Cardiac muscle cell (in vitro differentiated cells and primary cell): ENCODE data around the gene RBM5. TPM values are rescaled to one million over a fixed set of nuclear protein-coding genes. Genes with fewer than 3 reads are reported as not detected.

ENCODE experiments used
- DNase-seq, 2 donors: peaks; one replicate each; pipeline versions ENCODE4 v3.0.0 to v3.0.0-alpha.2; 2010 to 2017; ENCODE audit warnings: low read depth in 1 of 2, low spot score in 1 of 2
- H3K27ac ChIP-seq: fragments of 200-600 bp; sonication (generic); 2 replicates; pipeline ENCODE4 v1.5.1; 2016
- H3K27me3 ChIP-seq: fragments of 200-600 bp; sonication (generic); 2 replicates; pipeline ENCODE4 v1.6.0; 2016; ENCODE audit warnings: control low read depth
- H3K36me3 ChIP-seq: fragments of 200-600 bp; sonication (generic); 2 replicates; pipeline ENCODE4 v1.5.1; 2016; ENCODE audit warnings: control low read depth
- H3K4me1 ChIP-seq: fragments of 200-600 bp; sonication (generic); 2 replicates; pipeline ENCODE4 v1.8.1; 2017; ENCODE audit warnings: low read depth, mild to moderate bottlenecking, mixed run types
- H3K4me3 ChIP-seq: fragments of 200-600 bp; sonication (generic); 2 replicates; pipeline ENCODE4 v1.5.1; 2016; ENCODE audit warnings: mild to moderate bottlenecking
- H3K9me3 ChIP-seq: fragments of 200-600 bp; sonication (generic); 2 replicates; pipeline ENCODE4 v1.5.1; 2017; ENCODE audit warnings: low read depth, mild to moderate bottlenecking, control low read depth
- polyA plus RNA-seq: library from polyadenylated mRNA; unstranded; fragments of >200 nt; fragmentation: Nextera tagmentation; extraction: Ambion mirVana; gene quantifications from 2 replicates; pipeline ENCODE4 v1.2.1, GENCODE V29; 2016
- total RNA-seq: library from RNA; depleted of rRNA; stranded (reverse); fragments of >200 nt; gene quantifications from 2 replicates; pipeline ENCODE4 v1.2.3, GENCODE V29; 2016
- TF ChIP-seq, protein P1 (sequence below): IDR thresholded peaks from 2 replicates; pipeline ENCODE4 v1.5.1; 2012; ENCODE audit warnings: low read depth, mild to moderate bottlenecking, low read length

RBM5 gene
- total and polyA plus RNA-seq, 2 experiments from 2014 or later, result 130 to 439 TPM

- peaks cover 30% of the 10 kb centered on the region for H3K4me1 ChIP-seq
Measured at GRCh38 chr3:50158530-50159146, 69.9 kb downstream of the RBM5 start.

GRCh38 chr3:50160561-50160983 is 71.9 kb downstream of the RBM5 start:
- Histone ChIP-seq H3K4me1 (peaks cover 34% of the 10 kb centered on the region), H3K9me3 (no peaks in the 10 kb centered on the region), H3K36me3 (no peaks in the 10 kb centered on the region), H3K4me3 (no peak overlapping the region), H3K27ac (no peak overlapping the region), H3K27me3 (no peaks in the 10 kb centered on the region)
- peak; percentile 36 to 43 for DNase-seq
- TF ChIP-seq, protein P1, sequence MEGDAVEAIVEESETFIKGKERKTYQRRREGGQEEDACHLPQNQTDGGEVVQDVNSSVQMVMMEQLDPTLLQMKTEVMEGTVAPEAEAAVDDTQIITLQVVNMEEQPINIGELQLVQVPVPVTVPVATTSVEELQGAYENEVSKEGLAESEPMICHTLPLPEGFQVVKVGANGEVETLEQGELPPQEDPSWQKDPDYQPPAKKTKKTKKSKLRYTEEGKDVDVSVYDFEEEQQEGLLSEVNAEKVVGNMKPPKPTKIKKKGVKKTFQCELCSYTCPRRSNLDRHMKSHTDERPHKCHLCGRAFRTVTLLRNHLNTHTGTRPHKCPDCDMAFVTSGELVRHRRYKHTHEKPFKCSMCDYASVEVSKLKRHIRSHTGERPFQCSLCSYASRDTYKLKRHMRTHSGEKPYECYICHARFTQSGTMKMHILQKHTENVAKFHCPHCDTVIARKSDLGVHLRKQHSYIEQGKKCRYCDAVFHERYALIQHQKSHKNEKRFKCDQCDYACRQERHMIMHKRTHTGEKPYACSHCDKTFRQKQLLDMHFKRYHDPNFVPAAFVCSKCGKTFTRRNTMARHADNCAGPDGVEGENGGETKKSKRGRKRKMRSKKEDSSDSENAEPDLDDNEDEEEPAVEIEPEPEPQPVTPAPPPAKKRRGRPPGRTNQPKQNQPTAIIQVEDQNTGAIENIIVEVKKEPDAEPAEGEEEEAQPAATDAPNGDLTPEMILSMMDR, result no peak

More at GRCh38 chr3:50158530-50159146, 69.9 kb downstream of the RBM5 start:
- Histone ChIP-seq H3K4me3 (no peak overlapping the region), H3K36me3 (no peaks in the 10 kb centered on the region), H3K27ac (no peak overlapping the region), H3K27me3 (no peaks in the 10 kb centered on the region), H3K9me3 (no peaks in the 10 kb centered on the region)
- no peak for DNase-seq
- TF ChIP-seq, protein P1, result peak; percentile 11

GRCh38 chr3:50161320-50161719 is 72.6 kb downstream of the RBM5 start:
- TF ChIP-seq, protein P1, result no peak
- peaks cover 38% of the 10 kb centered on the region for H3K4me1 ChIP-seq

DNA sequence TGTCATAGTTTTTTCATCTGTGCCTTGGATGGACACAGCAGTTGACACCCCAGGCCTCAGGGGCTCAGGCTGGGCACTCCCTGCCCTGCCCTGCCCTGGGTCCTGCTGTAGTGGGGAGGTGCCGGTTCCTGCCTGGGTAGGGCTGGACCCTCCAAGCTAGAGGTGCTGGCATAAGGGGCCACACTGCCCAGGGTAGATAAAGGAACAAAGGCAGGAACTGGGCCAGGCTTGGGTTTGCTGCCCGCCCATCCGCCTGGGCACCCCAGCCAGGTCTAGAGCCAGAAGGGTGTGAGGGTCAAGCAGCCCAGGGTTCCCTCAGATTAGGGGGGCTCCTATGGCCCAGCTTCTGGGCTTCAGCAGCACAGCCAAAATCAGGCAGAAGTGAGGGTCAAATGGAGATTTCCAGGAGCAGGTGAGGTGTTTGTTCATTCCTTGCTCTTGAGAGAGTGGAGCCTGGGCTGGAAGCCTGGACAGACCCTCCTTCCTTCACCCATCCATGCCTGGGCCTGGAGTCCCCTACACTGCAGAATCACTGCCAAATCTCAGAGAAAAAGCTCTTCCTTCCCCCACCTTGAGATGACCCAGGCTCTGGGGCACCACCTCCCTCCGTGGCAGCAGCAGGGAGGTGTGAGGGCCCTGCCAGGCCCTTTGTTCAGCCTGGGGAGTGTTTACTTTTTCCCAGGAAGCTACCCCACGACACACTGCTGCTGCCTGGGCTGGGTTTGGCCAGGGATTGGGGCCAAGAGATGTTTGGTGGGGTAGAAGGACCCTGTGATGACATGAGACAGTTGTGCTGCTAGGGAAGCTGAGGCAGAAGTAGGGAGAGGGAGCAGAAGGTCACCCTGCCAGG is 73.5 kb downstream of the RBM5 start:
- Histone ChIP-seq H3K4me3 (no peak overlapping the region), H3K27me3 (no peaks in the 10 kb centered on the region), H3K27ac (no peak overlapping the region), H3K4me1 (peaks cover 34% of the 10 kb centered on the region), H3K9me3 (no peaks in the 10 kb centered on the region), H3K36me3 (no peaks in the 10 kb centered on the region)
- DNase-seq, result no peak
- TF ChIP-seq, protein P1, result no peak

More at GRCh38 chr3:50161320-50161719, 72.6 kb downstream of the RBM5 start:
- Histone ChIP-seq H3K4me3 (no peak overlapping the region), H3K36me3 (no peaks in the 10 kb centered on the region), H3K9me3 (no peaks in the 10 kb centered on the region), H3K27me3 (no peaks in the 10 kb centered on the region), H3K27ac (no peak overlapping the region)
- no peak for DNase-seq

- Histone ChIP-seq H3K9me3 (no peaks in the 10 kb centered on the region), H3K27me3 (no peaks in the 10 kb centered on the region), H3K36me3 (no peaks in the 10 kb centered on the region), H3K27ac (no peak overlapping the region), H3K4me3 (no peak overlapping the region), H3K4me1 (peaks cover 23% of the 10 kb centered on the region)
- peak in 1 of 2 donors; percentile 89 for DNase-seq
- TF ChIP-seq, protein P1, result no peak
Measured at GRCh38 chr3:50163572-50164455, 75.1 kb downstream of the RBM5 start.
